Measurements from ENCODE around the gene MED27.
"Not testable (repeated sequence)": the region's sequence is repeated elsewhere in the genome, so short reads cannot be mapped to it uniquely, and the experiment has no call there.

MED27 gene

DNA sequence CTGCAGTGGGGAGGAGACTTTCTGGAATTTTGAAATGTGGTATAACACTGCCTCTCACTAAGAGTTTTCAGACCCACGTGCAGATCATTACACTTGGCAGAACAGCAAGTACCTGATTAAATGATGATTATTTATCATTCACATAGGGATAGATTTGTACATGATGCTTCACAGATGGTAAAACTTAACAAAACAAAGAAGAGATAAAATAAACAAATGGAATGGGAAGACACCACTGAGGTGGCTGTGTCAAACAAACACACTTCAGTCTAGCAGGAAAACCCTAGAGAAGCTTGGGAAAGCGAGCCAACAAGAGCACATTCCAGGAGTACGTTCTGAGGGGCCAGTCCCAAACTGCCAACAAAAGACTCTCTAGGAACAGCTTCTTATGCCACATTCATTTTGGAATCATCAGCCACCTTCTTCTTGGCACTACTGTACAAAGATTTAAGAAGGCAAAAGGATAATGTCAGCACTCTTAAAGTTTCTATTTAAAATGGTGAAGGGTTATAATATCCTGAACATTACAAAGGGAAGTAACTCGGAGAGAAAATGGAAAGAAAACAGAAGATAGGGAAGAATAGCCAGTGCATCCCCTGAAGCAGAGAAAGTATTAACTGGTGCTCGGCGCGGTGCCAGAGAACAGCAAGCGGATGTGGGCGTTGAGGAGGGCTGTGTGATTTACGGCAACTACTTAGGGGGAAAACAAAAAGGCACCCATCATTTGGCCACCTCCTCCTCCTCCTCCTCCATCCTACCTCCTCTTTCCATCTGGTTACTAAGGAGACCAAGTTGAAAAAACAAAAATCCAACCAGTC, 1.6 kb downstream of the MED27 start:
- DNase-seq = peak in 1 of 51 donors; percentile 16

DNA sequence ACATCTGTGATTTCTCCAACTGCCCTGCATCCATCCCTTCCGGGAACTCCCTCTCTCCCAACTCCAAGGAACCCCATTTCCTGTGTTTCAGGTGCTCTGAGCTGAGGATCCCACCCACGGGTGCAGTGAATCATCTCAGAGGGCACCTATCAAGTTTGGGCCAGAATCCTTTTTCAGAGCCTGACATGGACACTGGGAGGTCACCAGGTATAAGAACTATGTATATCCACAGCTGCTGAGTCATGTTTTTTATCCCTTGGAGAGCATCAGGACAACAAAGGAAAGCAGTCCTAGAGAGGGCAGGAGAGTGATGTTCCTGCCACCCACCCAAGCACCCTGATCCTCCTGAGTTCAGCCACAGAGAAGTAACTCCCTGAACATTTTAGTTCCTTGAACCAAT, 3.8 kb downstream of the MED27 start:
- no peak for DNase-seq

DNA sequence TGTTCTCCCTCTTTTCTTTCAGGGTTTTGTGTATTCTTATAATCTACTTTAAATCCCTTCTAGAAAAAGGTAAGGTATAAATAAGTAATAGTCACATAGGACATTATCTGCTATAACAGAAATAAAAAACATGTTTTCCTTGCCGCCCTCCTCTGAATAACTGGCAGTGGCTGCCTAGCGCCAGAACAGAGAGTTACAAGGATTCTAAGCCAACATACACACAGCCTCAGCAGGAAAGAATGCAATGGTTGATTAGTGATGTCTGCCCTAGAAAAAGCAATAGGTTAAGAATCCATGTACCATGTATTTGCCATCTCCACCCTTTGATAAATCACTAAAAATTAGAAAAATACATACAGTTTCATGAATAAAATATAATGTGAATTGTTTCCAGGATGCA, 4.9 kb downstream of the MED27 start:
- DNase-seq = no peak

DNA sequence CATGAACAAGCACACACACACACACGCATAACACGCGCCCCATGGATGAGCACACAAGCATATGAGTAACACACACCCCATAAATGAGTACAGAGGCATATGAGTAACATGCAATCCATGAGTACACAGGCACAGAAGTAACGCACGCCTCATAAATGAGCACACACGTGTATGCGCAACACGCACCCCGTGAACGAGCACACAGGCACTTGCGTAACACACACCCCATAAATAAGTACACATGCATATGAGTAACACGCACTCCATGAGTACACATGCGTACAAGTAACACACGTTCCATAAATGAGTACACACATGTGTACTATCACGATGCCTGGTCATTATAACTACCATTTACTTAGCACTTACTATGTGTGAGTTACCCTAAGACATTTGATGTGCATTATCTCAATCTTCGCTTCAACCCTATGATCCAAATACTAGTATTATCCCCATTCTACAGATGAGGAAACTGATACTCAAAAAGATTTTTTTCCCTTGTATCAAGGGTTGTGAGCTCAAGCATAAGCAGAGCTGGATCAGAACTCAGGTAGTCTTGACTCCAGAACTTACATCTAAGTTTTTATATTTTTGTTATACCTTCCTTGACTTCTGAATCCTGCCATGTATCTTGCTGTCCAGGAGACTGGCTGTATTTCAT, 7.7 kb downstream of the MED27 start:
- no peak for DNase-seq

DNA sequence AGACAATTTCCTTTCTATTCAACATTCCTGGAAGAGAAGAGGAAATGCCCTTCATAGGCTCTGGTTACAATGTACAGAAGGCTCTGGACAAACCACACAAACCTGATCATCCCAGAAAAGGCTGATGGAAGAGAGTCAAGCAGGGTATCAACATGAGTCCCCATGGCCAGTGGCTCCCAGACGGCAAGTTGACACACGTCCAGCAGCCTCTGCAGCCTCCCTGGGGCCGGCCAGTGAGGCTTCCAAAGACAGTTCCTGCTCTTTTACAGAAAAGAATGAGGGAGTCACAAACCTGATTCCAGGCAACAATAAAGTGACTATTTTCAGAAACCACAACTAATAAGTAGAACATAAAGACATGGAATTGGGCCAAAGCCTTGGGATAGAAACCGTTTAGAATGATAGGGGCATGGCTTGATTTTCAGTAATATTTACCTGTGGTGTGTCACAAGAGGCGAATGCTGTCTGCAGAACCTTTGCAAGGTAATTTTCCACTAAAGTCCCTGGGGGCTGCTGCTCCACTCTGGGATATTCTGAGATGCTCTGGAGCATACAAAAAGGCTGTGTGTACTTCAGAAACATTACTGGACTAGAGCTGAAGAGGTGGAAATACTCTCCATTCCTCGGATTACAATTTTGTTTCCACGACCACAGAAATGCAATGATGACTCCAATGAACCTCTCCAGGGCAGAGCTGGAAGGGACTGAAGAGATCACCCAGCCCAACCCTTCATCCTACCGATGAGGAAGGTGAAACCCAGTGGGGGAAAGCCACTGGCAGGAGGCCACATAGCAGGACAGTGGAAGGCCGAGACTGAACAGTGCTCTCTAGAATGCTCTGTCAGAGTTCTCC, 10.4 kb downstream of the MED27 start:
- DNase-seq = peak in 3 of 51 donors; percentile 6 to 20 (median 20)

DNA sequence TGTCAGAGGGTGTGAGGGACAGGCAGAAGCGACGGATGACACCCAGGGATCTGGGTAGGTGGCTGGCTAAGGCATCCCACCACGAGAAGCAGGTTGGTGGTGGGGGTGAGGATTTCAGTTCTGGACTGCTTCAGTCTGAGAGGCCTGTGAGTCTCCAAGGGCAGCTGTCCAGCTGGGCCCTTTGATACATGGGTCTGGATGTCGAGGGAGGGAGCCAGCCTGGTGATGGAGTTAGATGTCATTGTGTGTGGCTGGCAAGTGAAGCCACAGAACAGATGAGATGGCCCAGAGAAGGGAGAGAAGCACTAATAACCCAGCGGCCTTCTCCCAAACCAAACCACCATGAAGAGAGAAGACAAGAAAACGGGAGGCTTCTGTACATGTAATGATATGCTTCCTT, 11.1 kb downstream of the MED27 start:
- peak in 33 of 51 donors; percentile 15 to 83 (median 54) for DNase-seq

DNA sequence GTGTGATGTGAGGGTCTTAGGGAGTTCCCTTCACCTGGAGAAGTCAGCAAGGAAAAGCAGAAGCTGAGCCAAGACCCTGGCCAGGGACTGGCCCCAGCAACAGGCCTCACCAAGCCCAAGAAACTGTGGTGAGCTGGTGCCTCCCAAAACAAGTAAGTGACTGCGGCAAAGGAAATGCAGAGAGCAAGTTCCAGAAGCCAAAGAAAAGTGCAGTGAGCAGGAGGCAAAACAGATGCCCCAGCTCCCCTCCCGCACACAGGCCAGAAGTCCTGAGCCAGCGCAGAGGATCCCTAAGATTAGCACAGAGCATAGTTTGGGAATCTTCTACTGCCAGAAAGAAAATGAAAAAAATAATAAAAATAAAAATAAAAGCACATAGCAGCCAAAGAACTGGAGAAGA, 13.2 kb downstream of the MED27 start:
- DNase-seq = no peak

DNA sequence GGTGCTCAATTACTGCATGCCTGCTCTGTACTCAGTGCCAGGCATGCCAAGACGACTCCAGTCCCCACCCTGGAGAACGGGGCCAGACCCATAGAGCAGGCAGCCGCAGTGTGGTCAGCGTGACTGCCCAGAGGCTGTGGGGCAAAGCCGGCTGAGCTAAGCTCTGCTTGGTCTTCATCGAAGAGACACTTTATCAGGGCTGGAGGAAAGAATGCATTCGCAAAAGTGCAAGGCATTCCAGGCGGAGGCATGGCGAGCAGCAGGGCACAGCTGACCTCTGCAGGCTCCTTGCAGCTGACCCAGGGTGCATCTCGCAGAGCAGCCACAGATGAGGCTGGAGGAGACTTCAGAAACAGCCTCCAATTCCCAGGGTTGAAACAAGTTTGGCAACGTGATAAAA, 13.6 kb downstream of the MED27 start:
- DNase-seq = no peak

DNA sequence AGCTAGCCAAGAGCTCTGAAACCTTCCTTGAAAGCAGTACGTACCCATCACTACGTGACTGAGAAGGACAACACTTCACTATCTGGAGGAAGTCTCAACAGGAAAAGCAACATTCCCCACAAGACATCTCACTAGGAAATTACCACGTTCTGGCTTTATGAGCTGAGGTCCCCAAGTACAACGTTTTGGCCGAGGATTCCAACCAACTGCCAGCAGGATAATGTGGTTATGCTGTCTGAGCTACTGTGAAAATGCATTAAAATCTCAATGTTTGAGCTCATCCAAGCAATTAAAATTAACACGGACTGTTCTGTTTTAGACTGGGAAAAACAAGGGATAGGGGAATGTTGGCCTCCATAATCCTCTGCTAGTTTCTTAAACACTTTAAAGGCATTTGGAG, 16.4 kb downstream of the MED27 start:
- no peak for DNase-seq

DNA sequence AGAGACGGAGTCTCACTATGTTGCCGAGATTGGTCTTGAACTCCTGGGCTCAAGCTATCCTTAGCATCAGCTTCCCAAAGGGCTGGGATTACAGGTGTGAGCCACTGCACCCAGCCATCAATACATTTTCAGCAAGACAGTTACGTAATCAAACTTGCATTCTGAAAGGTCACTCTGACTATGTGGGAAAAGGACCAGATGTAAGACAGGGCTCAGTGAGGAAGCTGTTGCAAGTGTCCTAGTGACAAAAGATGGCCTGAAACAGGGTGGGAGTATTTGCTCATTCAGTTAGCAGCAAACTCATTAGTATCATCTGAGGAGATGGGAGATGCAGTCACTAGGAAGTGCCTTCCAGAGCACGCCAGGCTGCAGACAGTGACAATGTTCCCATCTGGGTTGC, 16.9 kb downstream of the MED27 start:
- no peak for DNase-seq

DNA sequence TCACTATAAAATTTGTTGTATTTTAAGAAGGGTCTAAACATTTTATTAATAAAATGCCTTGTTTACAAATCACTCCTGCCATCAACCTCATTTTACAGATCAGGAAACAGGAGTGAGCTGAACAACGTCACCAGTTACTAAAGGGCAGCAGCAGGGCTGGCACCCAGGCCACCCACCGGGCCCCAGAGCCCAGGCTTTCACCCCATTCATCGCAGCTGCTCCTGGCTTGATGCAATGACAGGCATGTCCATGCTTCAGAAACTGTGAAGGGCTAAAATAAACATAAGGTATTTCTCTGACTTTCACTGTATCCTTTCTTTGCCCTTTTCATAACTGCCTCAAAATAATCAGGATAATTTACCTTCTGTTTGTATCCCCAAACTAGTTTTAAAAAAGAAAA, 18.1 kb downstream of the MED27 start:
- DNase-seq = no peak

DNA sequence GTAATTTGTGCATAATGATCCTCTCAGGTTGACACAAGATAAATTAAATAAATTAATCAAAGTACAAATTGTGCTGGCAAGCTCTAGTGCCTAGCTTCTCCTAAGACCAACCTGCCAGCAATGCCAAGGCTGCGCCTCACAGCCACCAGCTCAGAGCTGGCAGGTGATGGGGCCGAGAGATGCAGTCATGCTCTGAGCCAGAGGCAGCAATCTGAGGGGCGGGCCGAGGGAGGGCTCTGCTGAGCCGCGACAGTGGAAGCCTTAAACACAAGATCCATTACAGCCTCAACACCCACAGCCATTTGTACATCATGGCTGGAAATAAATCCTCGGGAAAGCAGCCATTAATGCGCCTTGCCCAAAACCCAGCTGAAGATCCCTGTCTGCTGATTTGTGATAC, 20.3 kb downstream of the MED27 start:
- DNase-seq = no peak

DNA sequence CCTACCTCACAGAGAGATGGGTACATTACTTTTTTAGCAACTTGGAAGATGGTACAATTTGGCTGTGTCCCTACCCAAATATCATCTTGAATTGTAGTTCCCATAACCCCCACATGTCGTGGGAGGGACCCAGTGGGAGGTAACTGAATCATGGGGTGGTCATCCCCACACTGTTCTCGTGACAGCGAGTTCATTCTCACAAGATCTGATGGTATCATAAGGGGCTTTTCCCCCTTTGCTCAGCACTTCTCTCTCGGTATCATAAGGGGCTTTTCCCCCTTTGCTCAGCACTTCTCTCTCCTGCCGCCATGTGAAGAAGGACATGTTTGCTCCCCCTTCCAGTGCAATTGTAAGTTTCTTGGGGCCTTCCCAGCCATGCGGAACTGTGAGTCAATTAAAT, 21.4 kb downstream of the MED27 start:
- not testable (repeated sequence) for DNase-seq

DNA sequence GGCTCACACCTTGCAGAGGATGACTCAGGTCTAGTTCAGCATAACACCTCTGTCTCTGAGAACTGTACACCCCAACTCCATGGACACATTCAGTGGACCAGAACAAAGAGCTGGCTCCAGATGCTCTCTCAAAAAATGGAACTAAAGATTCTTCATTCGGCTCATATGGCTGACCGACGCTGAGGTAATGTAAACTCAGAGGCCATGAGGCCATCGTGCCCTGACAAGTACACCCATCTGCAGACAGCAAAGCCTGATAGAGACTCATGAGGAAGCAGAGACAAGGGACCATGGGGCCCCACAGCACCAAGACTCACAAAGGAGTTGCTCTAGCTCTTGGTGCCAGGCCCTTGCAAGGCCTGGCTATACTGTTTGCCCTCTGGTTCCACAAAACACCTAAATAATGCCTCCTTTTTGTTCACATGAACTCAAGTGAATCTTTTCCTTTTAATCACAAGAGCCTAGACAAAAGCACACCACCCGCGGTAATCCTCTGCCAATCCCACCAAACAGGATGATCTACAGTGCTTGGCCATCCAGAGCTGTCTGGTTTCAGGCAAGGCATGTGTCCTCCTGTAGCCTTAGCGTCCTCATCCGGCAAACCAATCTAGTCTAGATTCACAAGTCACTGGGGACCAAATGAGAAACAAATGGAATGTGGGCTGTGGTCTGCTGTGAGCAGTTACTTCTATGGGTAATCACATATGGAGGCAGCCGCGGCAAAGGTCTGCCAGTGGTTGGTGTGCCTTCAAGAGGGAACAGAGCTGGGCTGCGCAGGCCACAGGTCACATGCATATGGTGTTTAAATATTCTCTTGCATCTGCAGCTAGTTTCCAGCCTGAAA, 22.7 kb downstream of the MED27 start:
- DNase-seq = no peak

DNA sequence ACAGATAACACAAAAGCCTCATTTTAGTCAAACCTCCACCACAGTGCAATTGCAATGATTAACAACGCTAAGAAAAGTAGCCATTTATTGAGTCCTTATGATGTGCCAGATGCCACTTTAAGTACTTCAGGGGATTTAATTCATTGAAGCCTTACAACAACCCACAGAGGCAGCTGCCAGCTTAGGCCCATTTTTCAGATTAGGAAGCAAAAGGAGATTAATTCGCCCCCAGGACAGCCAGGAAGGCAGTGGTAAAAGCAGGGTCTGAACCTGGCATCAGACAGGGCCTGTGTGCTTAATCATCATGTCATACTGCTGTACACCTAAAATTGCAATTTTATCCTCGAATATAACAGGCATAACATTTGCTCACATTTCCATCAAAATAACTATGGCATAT, 23.9 kb downstream of the MED27 start:
- no peak for DNase-seq

DNA sequence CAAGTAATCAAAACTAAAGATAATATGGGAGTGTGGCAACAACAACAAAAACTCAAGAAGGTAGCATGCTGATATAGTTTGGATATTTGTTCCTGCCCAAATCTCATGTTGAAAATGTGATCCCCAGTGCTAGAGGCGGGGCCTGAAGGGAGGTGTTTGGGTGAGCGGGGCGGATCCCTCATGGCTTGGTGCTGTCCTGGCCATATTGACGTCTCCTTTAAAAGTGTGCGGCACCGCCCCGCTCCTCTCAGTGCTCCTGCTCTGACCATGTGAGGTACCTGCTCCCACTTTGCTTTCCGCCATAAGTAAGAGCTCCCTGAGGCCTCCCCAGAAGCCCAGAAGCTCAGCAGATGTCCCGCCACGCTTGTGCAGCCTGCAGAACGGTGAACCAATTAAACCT, 25.6 kb downstream of the MED27 start:
- DNase-seq = no peak

DNA sequence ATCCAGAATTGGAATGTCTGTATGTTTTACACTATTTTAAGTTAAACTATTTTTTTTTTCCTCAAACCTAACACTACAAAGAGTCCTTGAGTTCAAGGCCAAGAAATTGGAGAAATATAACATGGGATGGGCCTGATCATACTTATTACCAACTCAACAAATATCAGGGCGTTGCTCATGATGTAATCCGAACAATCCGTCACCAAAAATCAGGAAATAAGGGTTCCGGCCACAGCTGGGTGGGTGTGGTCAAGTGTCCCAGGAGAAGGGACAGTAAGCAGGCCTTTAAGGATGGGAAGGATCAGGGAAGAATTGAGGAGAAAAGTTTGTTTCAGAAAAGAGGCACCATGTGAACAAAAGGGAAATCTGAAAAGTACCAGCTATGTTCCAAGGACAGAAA, 29.8 kb downstream of the MED27 start:
- no peak for DNase-seq

DNA sequence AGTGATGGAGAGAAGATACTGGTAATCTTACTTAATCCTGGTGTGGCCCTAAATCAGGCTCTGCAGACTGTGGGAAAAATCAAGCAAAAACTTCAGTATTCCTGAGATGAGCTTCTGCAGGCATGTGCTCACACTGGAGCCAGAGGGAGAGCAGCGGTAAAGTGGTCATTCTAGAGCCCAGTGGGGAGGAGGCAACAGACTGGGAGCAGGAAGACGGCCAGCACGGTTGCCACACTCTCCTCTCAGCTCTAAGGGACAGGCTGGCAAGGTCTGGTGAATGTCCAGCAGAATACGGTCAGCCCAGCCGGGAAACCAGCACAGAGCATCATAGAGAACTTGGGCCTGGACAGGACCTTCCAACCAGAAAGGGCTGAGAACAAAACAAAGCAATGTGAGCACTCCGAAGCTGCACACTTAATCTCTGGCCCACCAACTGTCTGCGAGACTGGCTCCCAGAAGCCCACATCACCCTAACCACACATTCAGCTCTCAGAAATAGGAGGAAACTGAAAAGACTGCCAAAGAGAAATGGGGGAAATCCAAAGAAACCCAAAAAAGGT, 30.3 kb downstream of the MED27 start:
- DNase-seq = peak in 27 of 51 donors; percentile 5 to 76 (median 40)

DNA sequence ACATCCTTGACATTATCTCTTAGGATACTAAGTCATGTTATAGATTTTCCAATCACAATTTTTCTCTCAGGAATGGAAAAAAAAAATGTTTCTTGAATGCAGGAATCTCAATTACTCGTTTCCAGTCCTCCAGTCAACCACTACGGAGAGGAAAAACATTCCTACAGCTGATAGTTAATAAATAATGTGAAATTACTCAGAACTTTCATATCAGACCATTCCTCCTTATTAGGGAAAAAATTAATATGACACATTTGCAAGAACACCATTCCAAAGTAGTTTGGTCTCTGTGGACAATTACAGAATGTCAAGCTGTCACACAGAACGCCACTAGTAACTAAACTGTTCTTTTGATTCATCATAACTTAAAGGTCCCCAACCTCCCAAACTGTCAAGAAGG, 31.5 kb downstream of the MED27 start:
- DNase-seq = no peak

DNA sequence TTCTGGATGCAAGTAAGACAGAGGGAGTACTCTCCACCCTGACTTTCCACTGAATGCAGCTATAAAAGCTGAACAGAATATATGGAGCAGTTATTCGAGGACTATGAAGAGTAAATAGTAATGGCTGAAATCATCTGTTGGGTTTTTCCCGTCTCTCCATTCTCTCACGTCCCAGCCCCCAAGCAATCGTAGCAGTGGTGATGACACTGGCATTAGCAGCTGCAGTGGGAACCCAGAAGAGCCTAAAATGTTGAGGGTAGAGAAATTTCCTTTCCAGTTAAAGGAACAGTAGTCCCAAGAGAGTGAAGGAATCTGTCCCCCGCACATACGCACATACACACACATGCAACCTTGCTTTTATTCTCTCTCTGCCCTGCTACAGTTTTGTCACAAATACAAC, 33.2 kb downstream of the MED27 start:
- DNase-seq = no peak

All from hypothalamus (tissue), 51 donors.